ENCODE data around the gene CHST11. TPM values are rescaled to one million over a fixed set of nuclear protein-coding genes. Genes with fewer than 3 reads are reported as not detected.

The CHST11 gene
- total and polyA plus RNA-seq, 9 of the 15 experiments (the other 6 are each of a cell fraction or from before 2014, with no cell fraction given): 2.3 to 38.7 (median 15.0) TPM

DNA sequence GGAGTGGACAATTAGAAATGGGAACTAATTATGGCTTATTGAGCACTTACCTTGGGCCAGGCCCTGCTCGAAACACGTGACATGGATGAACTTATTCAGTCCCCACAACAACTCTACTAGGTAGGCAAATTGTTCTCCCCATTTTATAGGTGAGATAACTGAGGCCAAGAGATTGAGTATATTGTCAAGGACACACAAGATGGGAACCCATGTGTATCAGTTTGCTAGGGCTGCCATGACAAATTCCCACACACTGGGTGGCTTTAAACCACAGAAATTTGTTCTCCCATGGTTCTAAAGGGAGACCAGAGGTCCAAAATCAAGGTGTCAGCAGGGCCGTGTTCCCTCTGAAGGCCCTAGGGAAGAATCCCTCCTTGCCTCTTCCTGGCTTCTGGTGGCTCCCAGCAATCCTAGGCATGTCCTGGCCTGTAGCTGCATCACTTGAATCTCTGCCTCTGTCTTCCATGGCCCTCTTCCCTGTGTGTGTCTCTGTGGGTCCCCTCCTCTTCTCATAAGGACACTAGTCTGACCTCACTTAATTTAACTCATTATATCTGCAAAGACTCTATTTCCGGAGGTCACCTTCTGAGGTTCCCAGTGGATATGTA is 128.8 kb downstream of the CHST11 start:
- in situ Hi-C loops (cut with MboI): no loop called here
- WGBS (ENCODE audit: insufficient coverage, low coverage, missing lambda C conversion rate): 85% methylated on average over 3 of the region's 4 CpGs
- FAIRE-seq: no peak
- TF ChIP-seq ZNF212 (CRISPR knock-in tag; IDR thresholded peaks at IDR 0.05) (no peak), KAT2B (IDR thresholded peaks at IDR 0.05; ENCODE audit: low read depth, low read length) (no peak), MTF1 (CRISPR knock-in tag; IDR thresholded peaks at IDR 0.05; ENCODE audit: borderline replicate concordance) (no peak), RBM14 (IDR thresholded peaks at IDR 0.05; ENCODE audit: borderline replicate concordance, insufficient read depth, low read depth, low read length) (no peak), RB1 (IDR thresholded peaks at IDR 0.05; ENCODE audit: low read depth) (no peak), FOXA1 (IDR thresholded peaks at IDR 0.05; ENCODE audit: borderline replicate concordance) (no peak), ZNF174 (CRISPR knock-in tag; IDR thresholded peaks at IDR 0.05) (no peak), ADNP (tag; IDR thresholded peaks at IDR 0.05) (peak; percentile 55; the same call in 1 of the 2 replicates), ZZZ3 (IDR thresholded peaks at IDR 0.05) (no peak), HCFC1 (IDR thresholded peaks at IDR 0.05; ENCODE audit: low read depth, low read length) (no peak), KLF6 (CRISPR knock-in tag; IDR thresholded peaks at IDR 0.05; ENCODE audit: borderline replicate concordance) (no peak), RBM25 (IDR thresholded peaks at IDR 0.05; ENCODE audit: low read depth, low read length, severe bottlenecking) (peak; percentile 77), SNIP1 (IDR thresholded peaks at IDR 0.05; ENCODE audit: low read depth) (no peak), MAFG (tag; conservative IDR thresholded peaks at IDR 0.05) (no peak), CREB1 (IDR thresholded peaks at IDR 0.05) (no peak), CREB1 (CRISPR knock-in tag; IDR thresholded peaks at IDR 0.05) (no peak), LARP7 (IDR thresholded peaks at IDR 0.05) (no peak)
- TF ChIP-seq, protein P1, sequence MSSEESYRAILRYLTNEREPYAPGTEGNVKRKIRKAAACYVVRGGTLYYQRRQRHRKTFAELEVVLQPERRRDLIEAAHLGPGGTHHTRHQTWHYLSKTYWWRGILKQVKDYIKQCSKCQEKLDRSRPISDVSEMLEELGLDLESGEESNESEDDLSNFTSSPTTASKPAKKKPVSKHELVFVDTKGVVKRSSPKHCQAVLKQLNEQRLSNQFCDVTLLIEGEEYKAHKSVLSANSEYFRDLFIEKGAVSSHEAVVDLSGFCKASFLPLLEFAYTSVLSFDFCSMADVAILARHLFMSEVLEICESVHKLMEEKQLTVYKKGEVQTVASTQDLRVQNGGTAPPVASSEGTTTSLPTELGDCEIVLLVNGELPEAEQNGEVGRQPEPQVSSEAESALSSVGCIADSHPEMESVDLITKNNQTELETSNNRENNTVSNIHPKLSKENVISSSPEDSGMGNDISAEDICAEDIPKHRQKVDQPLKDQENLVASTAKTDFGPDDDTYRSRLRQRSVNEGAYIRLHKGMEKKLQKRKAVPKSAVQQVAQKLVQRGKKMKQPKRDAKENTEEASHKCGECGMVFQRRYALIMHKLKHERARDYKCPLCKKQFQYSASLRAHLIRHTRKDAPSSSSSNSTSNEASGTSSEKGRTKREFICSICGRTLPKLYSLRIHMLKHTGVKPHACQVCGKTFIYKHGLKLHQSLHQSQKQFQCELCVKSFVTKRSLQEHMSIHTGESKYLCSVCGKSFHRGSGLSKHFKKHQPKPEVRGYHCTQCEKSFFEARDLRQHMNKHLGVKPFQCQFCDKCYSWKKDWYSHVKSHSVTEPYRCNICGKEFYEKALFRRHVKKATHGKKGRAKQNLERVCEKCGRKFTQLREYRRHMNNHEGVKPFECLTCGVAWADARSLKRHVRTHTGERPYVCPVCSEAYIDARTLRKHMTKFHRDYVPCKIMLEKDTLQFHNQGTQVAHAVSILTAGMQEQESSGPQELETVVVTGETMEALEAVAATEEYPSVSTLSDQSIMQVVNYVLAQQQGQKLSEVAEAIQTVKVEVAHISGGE (CRISPR knock-in tag; IDR thresholded peaks at IDR 0.05): no peak
- TF ChIP-seq, protein P2, sequence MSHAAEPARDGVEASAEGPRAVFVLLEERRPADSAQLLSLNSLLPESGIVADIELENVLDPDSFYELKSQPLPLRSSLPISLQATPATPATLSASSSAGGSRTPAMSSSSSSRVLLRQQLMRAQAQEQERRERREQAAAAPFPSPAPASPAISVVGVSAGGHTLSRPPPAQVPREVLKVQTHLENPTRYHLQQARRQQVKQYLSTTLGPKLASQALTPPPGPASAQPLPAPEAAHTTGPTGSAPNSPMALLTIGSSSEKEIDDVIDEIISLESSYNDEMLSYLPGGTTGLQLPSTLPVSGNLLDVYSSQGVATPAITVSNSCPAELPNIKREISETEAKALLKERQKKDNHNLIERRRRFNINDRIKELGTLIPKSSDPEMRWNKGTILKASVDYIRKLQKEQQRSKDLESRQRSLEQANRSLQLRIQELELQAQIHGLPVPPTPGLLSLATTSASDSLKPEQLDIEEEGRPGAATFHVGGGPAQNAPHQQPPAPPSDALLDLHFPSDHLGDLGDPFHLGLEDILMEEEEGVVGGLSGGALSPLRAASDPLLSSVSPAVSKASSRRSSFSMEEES (CRISPR knock-in tag; IDR thresholded peaks at IDR 0.05): no peak

More for the DNA sequence above, 128.8 kb downstream of the CHST11 start:
- Histone ChIP-seq H2AFZ (ENCODE audit: low read depth, low read length) (no peak overlapping the region), H3K4me3 (no peak overlapping the region), H3K27ac (ENCODE audit: extremely low read depth, low read depth, low read length) (no peak overlapping the region), H3K27me3 (ENCODE audit: control insufficient read depth in 2 of 2, insufficient read depth in 2 of 2, low read length in 2 of 2) (no peaks in the 10 kb centered on the region), H3K4me2 (ENCODE audit: insufficient read depth, low read length) (no peak overlapping the region), H3K9me3 (replicated peaks; ENCODE audit: control insufficient read depth, insufficient read depth, low read depth, low read length) (no peaks in the 10 kb centered on the region), H3K36me3 (ENCODE audit: control insufficient read depth, insufficient read depth, low read length) (0 out of 3 replicates have a peak, but pooled peaks cover 4% of the 10 kb centered on the region), H3K4me1 (replicated peaks in 1 of 2; ENCODE audit: control insufficient read depth in 2 of 2, insufficient read depth in 2 of 2, low read length in 2 of 2) (peaks cover 12 to 23% of the 10 kb centered on the region in 2 experiments), H3K79me2 (ENCODE audit: control insufficient read depth, insufficient read depth, low read length) (peaks cover 54% of the 10 kb centered on the region), H3K9ac (ENCODE audit: insufficient read depth in 1 of 2, low read depth in 2 of 2, low read length in 2 of 2) (no peak overlapping the region), H3K9me1 (ENCODE audit: control insufficient read depth, insufficient read depth, low read length) (no peaks in the 10 kb centered on the region), H4K20me1 (replicated peaks; ENCODE audit: control insufficient read depth, insufficient read depth, low read length) (peaks cover 4% of the 10 kb centered on the region; the same call in 1 of the 2 replicates)
- ChIA-PET CTCF (ENCODE audit: low intra/inter-chr PET ratio) (no interaction called here), POLR2A (no interaction called here)
- intact Hi-C loops (cut with micrococcal nuclease): no loop called here
- DNase-seq (ENCODE audit: extremely low read depth in 1 of 4, low spot score in 3 of 4): no peak
- no peak for ATAC-seq
- no TSS peak for BruUV-seq (replicated peaks)
